Liver (tissue), 9 donors: ENCODE measurements around the gene LARGE1. TPM values are rescaled to one million over a fixed set of nuclear protein-coding genes. Genes with fewer than 3 reads are reported as not detected.

Experiments used
- DNase-seq: peaks from one replicate; pipeline ENCODE4 v3.0.0-alpha.2; 2017; ENCODE audit warnings: low spot score
- H3K27ac ChIP-seq, 2 donors: one replicate each; pipeline ENCODE4 v1.7.0; 2013; ENCODE audit warnings: inconsistent platforms in 2 of 2, low read length in 2 of 2, control low read depth in 1 of 2, low read depth in 1 of 2, mild to moderate bottlenecking in 1 of 2
- H3K27me3 ChIP-seq, 4 donors: one replicate each; pipeline versions ENCODE4 v1.6.1 to v1.7.0; 2013; ENCODE audit warnings: low read length in 3 of 4, inconsistent platforms in 1 of 4, mild to moderate bottlenecking in 1 of 4, moderate library complexity in 1 of 4; ENCODE audit not compliant: control insufficient read depth in 4 of 4, insufficient read depth in 4 of 4
- H3K36me3 ChIP-seq, 4 donors: one replicate each; pipeline versions ENCODE4 v1.6.1 to v1.7.0; 2013; ENCODE audit warnings: low read length in 3 of 4, mild to moderate bottlenecking in 3 of 4, low read depth in 1 of 4, moderate library complexity in 1 of 4; ENCODE audit not compliant: control insufficient read depth in 4 of 4, insufficient read depth in 3 of 4
- H3K4me1 ChIP-seq, 4 donors: one replicate each; pipeline versions ENCODE4 v1.6.1 to v1.7.0; 2013; ENCODE audit warnings: low read length in 3 of 4, mild to moderate bottlenecking in 3 of 4, moderate library complexity in 1 of 4; ENCODE audit not compliant: control insufficient read depth in 4 of 4, insufficient read depth in 4 of 4
- H3K4me3 ChIP-seq, 3 donors: one replicate each; pipeline versions ENCODE4 v1.6.1 to v1.7.0; 2013; ENCODE audit warnings: low read length in 3 of 3, control low read depth in 1 of 3, low read depth in 1 of 3, mild to moderate bottlenecking in 1 of 3
- H3K9ac ChIP-seq, 2 donors: one replicate each; pipeline ENCODE4 v1.7.0; 2013; ENCODE audit warnings: low read length in 2 of 2, mild to moderate bottlenecking in 2 of 2, moderate library complexity in 2 of 2, control low read depth in 1 of 2, low read depth in 1 of 2
- H3K9me3 ChIP-seq, 4 donors: one replicate each; pipeline versions ENCODE4 v1.6.1 to v1.7.0; 2013; ENCODE audit warnings: low read length in 3 of 4; ENCODE audit not compliant: control insufficient read depth in 4 of 4
- EGR1 ChIP-seq, 2 donors: IDR thresholded peaks; 2 replicates each; pipeline ENCODE4 v1.6.1; 2016 to 2018; ENCODE audit warnings: antibody characterized with exemption in 2 of 2, low read depth in 2 of 2
- FOXA1 ChIP-seq: IDR thresholded peaks from 2 replicates; pipeline ENCODE4 v1.6.1; 2016; ENCODE audit warnings: antibody characterized with exemption
- HNF4A ChIP-seq, 2 donors: conservative IDR thresholded peaks; 2 replicates each; pipeline ENCODE4 v1.6.1; 2016; ENCODE audit warnings: antibody characterized with exemption in 2 of 2, mild to moderate bottlenecking in 2 of 2
- JUND ChIP-seq, 2 donors: IDR thresholded peaks; 2 replicates each; pipeline ENCODE4 v1.6.1; 2016; ENCODE audit warnings: antibody characterized with exemption in 2 of 2
- RAD21 ChIP-seq, 2 donors: IDR thresholded peaks; 2 replicates each; pipeline ENCODE4 v1.6.1; 2016; ENCODE audit warnings: antibody characterized with exemption in 2 of 2, mild to moderate bottlenecking in 2 of 2
- RXRA ChIP-seq, 2 donors: IDR thresholded peaks; 2 replicates each; pipeline ENCODE4 v1.6.1; 2017 to 2018; ENCODE audit warnings: antibody characterized with exemption in 2 of 2, mild to moderate bottlenecking in 1 of 2
- SP1 ChIP-seq: IDR thresholded peaks from 2 replicates; pipeline ENCODE4 v1.6.1; 2018; ENCODE audit warnings: antibody characterized with exemption, mild to moderate bottlenecking
- TAF1 ChIP-seq: conservative IDR thresholded peaks from 2 replicates; pipeline ENCODE4 v1.6.1; 2016; ENCODE audit warnings: antibody characterized with exemption, mild to moderate bottlenecking
- YY1 ChIP-seq: IDR thresholded peaks from 2 replicates; pipeline ENCODE4 v1.6.1; 2016; ENCODE audit warnings: antibody characterized with exemption, mild to moderate bottlenecking
- WGBS: extraction: QIAGEN DNeasy Blood & Tissue Kit; methylation state at CpG from one replicate; pipeline ENCODE4 v1.1.7; 2013; 5-methylcytosine and 5-hydroxymethylcytosine counted together
- polyA plus RNA-seq, 2 donors: library from polyadenylated mRNA; stranded (reverse) in 1 of 2; unstranded in 1 of 2; fragments of 200-250 nt in 1 of 2; fragments of >200 nt in 1 of 2; fragmentation: Nextera tagmentation in 1 of 2; extraction: Ambion mirVana in 1 of 2; gene quantifications; one replicate each; pipeline versions ENCODE4 v1.2.1 to v1.2.3, GENCODE V29; 2013 to 2015
- total RNA-seq, 2 donors: library from RNA; depleted of rRNA; stranded (reverse); fragments of >200 nt; gene quantifications; one replicate each; pipeline ENCODE4 v1.2.3, GENCODE V29; 2014
- TF ChIP-seq, protein P1 (sequence below): IDR thresholded peaks from 2 replicates; pipeline ENCODE4 v1.6.1; 2016; ENCODE audit warnings: antibody characterized with exemption
- TF ChIP-seq, protein P2 (sequence below): fragments of 150-350 bp; IDR thresholded peaks from 2 replicates; pipeline ENCODE4 v1.5.1; 2017; ENCODE audit warnings: improper control_type of control experiment, low read depth, low read length; ENCODE audit not compliant: missing input control
- TF ChIP-seq, protein P3 (sequence below): IDR thresholded peaks from 2 replicates; pipeline ENCODE4 v1.6.1; 2016; ENCODE audit warnings: antibody characterized with exemption
- TF ChIP-seq, protein P4 (sequence below): IDR thresholded peaks from 2 replicates; pipeline ENCODE4 v1.6.1; 2016; ENCODE audit warnings: antibody characterized with exemption, mild to moderate bottlenecking
- donor health status: healthy.
- donor health status: healthy.
- donor health status: healthy.
- donor health status: healthy.
- donor health status: healthy.

Gene LARGE1
- total and polyA plus RNA-seq, 4 donors = 2.3 to 14.1 (median 5.7) TPM

DNA sequence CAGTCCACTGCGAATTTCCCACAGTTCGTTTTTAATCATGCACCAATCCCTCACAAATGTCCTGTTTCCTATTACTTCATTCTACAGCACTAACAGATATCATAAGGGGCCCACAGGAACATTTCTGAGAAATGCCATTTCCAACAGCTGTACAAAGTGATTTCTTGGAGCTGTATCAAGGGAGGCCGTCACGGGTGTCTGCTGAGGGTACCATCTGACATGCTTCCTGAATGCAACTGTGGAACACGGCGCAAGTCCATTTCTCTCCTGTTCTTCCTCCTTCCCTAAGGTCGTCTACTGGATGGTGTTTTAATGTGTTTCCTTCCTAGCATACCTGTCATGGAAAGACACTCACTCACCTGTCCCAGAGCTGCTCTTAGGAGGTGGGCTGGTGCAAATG is 320.7 kb downstream of the LARGE1 start:
- TF ChIP-seq, protein P1, sequence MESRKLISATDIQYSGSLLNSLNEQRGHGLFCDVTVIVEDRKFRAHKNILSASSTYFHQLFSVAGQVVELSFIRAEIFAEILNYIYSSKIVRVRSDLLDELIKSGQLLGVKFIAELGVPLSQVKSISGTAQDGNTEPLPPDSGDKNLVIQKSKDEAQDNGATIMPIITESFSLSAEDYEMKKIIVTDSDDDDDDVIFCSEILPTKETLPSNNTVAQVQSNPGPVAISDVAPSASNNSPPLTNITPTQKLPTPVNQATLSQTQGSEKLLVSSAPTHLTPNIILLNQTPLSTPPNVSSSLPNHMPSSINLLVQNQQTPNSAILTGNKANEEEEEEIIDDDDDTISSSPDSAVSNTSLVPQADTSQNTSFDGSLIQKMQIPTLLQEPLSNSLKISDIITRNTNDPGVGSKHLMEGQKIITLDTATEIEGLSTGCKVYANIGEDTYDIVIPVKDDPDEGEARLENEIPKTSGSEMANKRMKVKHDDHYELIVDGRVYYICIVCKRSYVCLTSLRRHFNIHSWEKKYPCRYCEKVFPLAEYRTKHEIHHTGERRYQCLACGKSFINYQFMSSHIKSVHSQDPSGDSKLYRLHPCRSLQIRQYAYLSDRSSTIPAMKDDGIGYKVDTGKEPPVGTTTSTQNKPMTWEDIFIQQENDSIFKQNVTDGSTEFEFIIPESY = no peak
- Histone ChIP-seq H3K36me3 (peaks cover 0 to 6% (median 2%) of the 10 kb centered on the region in 4 donors), H3K4me3 (no peak overlapping the region), H3K9me3 (no peaks in the 10 kb centered on the region), H3K27me3 (no peaks in the 10 kb centered on the region), H3K9ac (no peak overlapping the region), H3K4me1 (no peaks in the 10 kb centered on the region), H3K27ac (no peak overlapping the region)
- WGBS = 91% methylated on average over 7 of the region's 7 CpGs
- DNase-seq = no peak

DNA sequence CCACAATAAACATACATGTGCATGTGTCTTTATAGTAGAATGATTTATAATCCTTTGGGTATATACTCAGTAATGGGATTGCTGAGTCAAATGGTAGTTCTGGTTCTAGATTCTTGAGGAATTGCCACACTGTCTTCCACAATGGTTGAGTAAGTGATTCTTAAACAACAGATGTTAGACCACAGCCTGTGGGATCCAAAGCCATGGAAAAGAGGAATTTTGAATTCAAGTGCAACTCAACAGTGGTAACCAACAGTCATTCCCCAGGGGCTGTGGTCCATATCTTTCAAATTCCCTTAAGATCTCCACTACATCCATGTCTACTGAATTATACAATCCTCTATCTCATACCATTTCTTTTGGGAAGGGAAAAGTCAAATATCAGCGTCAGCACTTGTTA is 321.5 kb downstream of the LARGE1 start:
- H3K4me1 ChIP-seq = no peaks in the 10 kb centered on the region
- H3K27ac ChIP-seq = no peak overlapping the region
- H3K4me3 ChIP-seq = no peak overlapping the region
- H3K9ac ChIP-seq = no peak overlapping the region
- no peak for DNase-seq
- 97% methylated on average over 1 of the region's 1 CpG for WGBS
- peaks cover 0 to 4% (median under 1%) of the 10 kb centered on the region in 4 donors for H3K36me3 ChIP-seq
- H3K9me3 ChIP-seq = no peaks in the 10 kb centered on the region
- no peaks in the 10 kb centered on the region for H3K27me3 ChIP-seq
- TF ChIP-seq RXRA (IDR thresholded peaks at IDR 0.05) = no peak
- TF ChIP-seq EGR1 (IDR thresholded peaks at IDR 0.05; ENCODE audit: low read depth in 2 of 2) = no peak
- no peak for TF ChIP-seq YY1
- TF ChIP-seq, protein P2, sequence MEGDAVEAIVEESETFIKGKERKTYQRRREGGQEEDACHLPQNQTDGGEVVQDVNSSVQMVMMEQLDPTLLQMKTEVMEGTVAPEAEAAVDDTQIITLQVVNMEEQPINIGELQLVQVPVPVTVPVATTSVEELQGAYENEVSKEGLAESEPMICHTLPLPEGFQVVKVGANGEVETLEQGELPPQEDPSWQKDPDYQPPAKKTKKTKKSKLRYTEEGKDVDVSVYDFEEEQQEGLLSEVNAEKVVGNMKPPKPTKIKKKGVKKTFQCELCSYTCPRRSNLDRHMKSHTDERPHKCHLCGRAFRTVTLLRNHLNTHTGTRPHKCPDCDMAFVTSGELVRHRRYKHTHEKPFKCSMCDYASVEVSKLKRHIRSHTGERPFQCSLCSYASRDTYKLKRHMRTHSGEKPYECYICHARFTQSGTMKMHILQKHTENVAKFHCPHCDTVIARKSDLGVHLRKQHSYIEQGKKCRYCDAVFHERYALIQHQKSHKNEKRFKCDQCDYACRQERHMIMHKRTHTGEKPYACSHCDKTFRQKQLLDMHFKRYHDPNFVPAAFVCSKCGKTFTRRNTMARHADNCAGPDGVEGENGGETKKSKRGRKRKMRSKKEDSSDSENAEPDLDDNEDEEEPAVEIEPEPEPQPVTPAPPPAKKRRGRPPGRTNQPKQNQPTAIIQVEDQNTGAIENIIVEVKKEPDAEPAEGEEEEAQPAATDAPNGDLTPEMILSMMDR = no peak
- TF ChIP-seq HNF4A (conservative IDR thresholded peaks at IDR 0.05) = no peak
- no peak for TF ChIP-seq SP1
- no peak for TF ChIP-seq RAD21 (IDR thresholded peaks at IDR 0.05)
- TF ChIP-seq, protein P1 = no peak
- TF ChIP-seq, protein P3, sequence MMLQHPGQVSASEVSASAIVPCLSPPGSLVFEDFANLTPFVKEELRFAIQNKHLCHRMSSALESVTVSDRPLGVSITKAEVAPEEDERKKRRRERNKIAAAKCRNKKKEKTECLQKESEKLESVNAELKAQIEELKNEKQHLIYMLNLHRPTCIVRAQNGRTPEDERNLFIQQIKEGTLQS = no peak
- TF ChIP-seq, protein P4, sequence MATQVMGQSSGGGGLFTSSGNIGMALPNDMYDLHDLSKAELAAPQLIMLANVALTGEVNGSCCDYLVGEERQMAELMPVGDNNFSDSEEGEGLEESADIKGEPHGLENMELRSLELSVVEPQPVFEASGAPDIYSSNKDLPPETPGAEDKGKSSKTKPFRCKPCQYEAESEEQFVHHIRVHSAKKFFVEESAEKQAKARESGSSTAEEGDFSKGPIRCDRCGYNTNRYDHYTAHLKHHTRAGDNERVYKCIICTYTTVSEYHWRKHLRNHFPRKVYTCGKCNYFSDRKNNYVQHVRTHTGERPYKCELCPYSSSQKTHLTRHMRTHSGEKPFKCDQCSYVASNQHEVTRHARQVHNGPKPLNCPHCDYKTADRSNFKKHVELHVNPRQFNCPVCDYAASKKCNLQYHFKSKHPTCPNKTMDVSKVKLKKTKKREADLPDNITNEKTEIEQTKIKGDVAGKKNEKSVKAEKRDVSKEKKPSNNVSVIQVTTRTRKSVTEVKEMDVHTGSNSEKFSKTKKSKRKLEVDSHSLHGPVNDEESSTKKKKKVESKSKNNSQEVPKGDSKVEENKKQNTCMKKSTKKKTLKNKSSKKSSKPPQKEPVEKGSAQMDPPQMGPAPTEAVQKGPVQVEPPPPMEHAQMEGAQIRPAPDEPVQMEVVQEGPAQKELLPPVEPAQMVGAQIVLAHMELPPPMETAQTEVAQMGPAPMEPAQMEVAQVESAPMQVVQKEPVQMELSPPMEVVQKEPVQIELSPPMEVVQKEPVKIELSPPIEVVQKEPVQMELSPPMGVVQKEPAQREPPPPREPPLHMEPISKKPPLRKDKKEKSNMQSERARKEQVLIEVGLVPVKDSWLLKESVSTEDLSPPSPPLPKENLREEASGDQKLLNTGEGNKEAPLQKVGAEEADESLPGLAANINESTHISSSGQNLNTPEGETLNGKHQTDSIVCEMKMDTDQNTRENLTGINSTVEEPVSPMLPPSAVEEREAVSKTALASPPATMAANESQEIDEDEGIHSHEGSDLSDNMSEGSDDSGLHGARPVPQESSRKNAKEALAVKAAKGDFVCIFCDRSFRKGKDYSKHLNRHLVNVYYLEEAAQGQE = no peak
- TF ChIP-seq JUND (IDR thresholded peaks at IDR 0.05) = no peak
- no peak for TF ChIP-seq FOXA1
- no peak for TF ChIP-seq TAF1
